HG02798 (cell line): ENCODE measurements around the gene HSD17B3.
"Not testable (repeated sequence)": the region's sequence is repeated elsewhere in the genome, so short reads cannot be mapped to it uniquely, and the experiment has no call there.

Source experiments
- ATAC-seq: cut with Tn5 transposase; IDR thresholded peaks from one replicate; pipeline ENCODE4 v1.9.1; 2021; ENCODE audit warnings: mild to moderate bottlenecking; ENCODE audit not compliant: unreplicated experiment, poor library complexity

The HSD17B3 gene

GRCh38 chr9:96309850-96310249 is 7.9 kb upstream of the HSD17B3 start:
- no peak for ATAC-seq

DNA sequence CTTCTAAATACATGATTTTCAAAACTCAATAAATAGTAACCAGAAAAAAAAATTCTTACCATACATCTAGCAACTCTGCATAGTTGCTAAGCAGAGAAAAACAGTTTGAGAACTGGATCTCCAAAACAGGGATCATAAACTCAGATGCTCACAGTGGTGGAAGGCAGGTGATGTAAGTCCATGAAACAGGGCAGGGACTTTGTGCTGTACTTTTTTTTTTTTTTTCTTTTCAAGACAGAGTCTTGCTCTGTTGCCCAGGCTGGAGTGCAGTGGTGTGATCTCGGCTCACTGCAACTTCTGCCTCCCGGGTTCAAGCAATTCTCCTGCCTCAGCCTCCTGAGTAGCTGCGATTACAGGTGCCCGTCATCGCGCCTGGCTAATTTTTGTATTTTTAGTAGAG is 5.0 kb upstream of the HSD17B3 start:
- not testable (repeated sequence) for ATAC-seq

DNA sequence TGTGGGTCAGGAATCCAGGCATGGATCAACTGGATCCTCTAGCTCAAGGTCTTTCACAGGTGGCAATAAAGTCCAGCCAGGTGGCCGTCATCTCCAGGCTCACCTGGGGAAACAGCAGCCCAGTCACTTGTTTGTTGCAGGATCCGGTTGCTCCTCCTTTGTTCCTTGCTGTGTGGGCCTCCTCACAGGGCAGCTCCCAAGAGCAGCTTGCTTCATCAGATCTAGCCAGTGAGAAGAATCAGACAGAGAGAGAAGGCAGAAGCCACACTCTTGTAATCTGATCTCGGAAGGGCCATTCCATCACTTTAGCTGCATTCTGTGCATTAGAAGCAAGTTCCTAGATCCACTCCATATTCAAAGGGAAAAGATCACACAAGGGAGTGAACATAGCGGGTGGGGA is 3.2 kb upstream of the HSD17B3 start:
- ATAC-seq: no peak

DNA sequence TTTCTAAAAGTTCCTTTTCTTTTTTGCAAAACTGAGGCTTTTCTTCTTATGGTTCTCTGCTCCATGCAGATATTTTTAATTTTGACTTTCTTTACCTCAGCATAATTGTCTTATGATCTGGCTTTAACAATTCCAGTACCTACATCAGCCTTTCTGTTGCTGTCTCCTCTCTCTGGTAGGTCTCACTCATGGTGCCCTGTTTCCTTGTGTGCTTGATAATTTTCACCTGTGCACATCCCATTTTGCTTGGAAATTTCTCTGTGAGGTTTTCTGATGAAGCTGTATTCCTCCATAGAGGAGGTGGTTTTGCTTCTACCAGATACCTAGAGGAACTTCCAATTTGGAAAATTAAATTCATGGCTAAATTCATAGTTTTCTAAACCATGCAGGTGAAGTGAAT is 2.3 kb upstream of the HSD17B3 start:
- ATAC-seq: no peak

- ATAC-seq: no peak
Measured at GRCh38 chr9:96299823-96300222, 2.2 kb downstream of the HSD17B3 start.

- no peak for ATAC-seq
Measured at GRCh38 chr9:96294159-96294545, 7.8 kb downstream of the HSD17B3 start.

GRCh38 chr9:96293498-96294158 is 8.3 kb downstream of the HSD17B3 start:
- ATAC-seq: no peak

DNA sequence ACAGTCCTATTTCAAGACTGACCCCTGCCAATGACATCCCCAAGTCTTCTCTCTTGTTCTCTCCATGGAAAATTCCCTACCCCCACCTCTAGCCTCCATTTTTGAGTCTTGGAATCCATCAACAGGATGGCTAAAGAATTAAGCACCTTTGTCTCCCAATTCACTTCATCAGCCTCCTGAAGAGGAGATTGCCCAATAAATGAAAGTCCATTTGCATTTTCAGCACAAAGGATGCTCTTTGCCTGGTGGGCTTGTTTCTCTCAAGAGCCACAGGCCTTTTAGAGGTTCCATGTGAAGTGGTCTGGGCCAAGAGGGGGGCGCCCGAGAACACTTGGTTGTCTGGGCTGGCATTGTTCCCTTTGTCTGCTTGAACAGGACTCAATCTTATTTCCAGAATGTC is 12.6 kb downstream of the HSD17B3 start:
- ATAC-seq: no peak

DNA sequence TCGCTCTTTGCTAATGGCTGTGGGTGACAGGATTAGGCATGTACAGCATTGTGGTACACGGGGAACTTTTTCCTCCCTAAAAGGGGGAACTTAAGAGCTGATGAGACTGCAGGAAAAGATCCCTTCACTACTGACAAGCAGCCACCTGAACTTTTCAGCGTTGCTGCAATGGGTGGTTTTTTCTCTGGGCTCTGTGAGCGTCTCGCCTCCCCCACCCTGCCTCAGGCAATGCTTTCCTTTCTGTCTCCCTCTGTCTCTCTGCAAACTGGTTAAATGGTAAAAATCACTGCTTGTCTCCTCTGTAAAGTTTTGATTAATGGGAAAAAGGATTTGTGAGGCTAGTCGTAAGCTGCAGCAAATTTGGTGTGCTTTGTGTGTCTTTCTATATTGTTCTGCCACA is 20.3 kb downstream of the HSD17B3 start:
- ATAC-seq: no peak

- ATAC-seq: no peak
Measured at GRCh38 chr9:96279932-96280331, 22.0 kb downstream of the HSD17B3 start.

DNA sequence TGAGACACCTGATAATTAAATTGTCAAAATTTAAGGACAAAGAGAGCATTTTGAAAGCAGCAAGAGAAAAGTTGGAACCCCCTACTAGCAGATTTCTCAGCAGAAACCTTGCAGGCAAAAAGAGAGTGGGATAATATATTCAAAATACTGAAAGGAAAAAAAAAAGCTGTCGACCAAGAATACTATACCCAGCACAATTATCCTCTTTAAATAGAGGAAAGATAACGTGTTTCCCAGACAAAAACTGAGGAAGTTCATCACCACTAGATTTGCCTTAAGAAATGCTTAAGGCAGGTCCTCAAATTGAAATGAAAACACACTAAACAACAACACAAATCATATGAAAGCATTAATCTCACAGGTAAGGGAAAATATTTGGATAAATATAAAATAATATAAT is 27.0 kb downstream of the HSD17B3 start:
- no peak for ATAC-seq

GRCh38 chr9:96270236-96270744 is 31.7 kb downstream of the HSD17B3 start:
- ATAC-seq: no peak

- ATAC-seq: no peak
Measured at GRCh38 chr9:96258967-96259366, 43.0 kb downstream of the HSD17B3 start.

DNA sequence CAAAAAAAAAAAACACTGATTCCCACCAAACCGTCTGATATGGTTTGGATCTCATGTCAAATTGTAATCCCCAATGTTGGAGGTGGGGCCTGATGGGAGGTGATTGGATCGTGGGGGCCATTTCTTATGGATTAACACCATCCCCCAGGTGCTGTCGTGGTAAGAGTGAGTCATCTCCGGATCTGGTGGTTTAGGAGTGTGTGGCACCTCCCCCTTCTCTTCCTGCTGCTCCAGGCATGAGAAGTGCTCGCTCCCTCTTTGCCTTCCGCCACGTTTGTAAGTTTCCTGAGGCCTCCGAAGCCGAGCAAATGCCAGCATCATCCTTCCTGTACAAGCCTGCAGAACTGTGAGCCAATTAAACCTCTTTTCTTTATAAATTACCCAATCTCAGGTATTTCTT is 45.2 kb downstream of the HSD17B3 start:
- ATAC-seq: no peak

GRCh38 chr9:96255698-96256097 is 46.3 kb downstream of the HSD17B3 start:
- ATAC-seq: no peak

- ATAC-seq: no peak
Measured at GRCh38 chr9:96253059-96253696, 48.8 kb downstream of the HSD17B3 start.

DNA sequence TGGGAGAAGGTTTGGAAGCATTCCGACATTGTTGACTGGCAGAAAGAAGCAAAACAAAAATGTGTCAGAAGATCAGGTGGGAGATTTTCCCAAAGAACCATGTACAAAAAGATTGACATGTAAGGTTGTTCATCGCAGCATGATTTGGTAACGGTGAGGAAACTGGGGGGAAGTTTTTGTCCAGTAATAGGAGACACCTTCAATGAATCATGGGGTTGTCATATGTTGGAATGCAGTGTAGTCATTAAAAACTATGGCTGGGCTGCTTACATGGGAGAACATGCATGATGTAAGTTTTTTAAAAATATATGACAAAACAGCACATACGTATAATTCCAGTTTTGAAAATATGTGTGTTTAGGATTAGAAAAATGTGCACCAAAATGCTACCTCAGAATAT is 50.5 kb downstream of the HSD17B3 start:
- ATAC-seq: no peak

- ATAC-seq: no peak
Measured at GRCh38 chr9:96249746-96250145, 52.2 kb downstream of the HSD17B3 start.

GRCh38 chr9:96246267-96246671 is 55.7 kb downstream of the HSD17B3 start:
- ATAC-seq: no peak

DNA sequence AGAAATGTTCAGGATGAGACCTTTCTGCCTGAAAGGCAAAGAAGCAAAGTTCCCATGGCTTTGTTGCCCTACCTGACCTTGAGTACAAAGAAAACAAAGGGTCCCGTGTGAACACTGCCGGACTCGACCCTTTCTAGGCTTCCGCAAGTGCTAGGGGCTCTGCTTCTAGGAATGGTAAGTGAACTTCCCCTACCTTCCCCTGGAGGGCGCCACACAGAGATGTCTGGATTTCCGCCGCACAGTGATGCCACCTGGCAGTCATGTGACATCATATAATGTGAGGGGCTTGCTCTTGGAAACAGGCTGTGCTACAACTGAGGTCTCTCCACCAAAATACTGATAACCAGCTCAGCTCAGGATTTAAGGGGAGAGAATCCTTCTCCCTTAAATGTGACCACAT is 56.6 kb downstream of the HSD17B3 start:
- no peak for ATAC-seq

GRCh38 chr9:96243778-96244177 is 58.2 kb downstream of the HSD17B3 start:
- no peak for ATAC-seq

DNA sequence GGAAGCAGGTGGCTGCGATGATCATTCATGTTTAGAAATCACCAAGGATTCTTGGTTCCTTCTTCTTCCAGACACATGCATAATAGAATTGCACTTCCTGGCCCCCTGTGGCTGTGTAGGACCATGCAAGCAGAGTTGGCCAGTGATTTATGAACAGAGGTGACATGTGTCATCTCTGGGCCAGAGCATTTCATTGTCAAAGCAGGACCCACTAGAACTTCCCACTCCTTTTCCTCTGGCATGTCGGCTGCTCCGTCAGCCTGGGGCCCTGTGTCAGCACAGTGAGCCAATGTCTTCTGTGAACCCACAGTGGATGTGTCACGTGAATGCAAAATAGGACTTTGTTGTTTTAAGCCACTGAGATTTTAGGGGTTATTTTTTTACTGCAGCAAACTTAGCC is 59.2 kb downstream of the HSD17B3 start:
- ATAC-seq: no peak
